K562 treated with DMSO at 1 percent for 24 hours (cell line): ENCODE data around the gene TAF9. TPM values are rescaled to one million over a fixed set of nuclear protein-coding genes. Genes with fewer than 3 reads are reported as not detected.

Experiments used
- total RNA-seq: library from RNA; unstranded; fragments of 300-600 nt; gene quantifications from 2 replicates; pipeline ENCODE4 v1.2.3, GENCODE V29; 2022; ENCODE audit warnings: low read depth; ENCODE audit not compliant: insufficient read depth

The TAF9 gene
- 77.3 and 85.9 TPM in 2 replicates for total RNA-seq

DNA sequence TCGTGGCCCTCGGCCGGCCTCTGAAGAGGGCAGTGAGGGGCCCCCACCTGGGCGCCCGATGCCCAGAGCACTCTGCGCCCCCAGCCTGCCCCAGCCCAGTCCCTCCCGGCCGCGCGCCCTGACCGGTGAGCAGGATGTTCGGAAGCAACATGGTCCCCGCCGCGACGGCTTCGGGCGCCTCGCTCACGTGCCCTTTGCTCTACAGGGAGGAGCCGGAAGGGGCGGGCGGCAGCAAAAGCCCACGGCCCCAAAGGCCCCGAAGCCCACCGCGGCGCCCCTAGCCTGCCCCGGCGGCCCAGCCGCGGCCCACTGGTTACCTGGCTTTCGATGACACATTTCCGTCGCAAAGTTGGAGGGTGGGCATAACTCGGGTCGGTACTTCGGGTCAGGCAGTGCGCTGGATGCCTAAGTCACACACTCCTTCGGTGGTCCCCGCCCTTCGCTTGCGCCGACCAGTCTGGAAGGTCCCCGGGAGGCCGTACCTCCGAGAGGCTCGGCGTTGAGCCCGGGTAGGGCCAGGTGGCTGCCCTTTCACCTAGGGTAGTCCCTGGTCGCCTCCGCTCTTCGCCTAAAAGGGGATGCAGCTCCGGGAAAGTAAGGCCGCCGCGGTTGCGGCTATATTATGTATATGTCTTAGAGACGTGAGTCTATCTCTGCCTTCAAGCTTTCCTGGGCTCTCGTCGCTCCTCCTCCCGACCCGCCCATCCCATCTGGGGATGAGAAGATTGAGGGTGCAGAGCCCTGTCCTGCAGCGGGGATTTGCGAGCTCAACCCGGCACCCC lies at the start of gene TAF9, which contains the start of the genes AK6 and RAD17:
TAF9 (minus strand) TSS at position 181 of the 782 bp plus-strand sequence. CDS start 3,783 bp downstream, outside the sequence.
AK6 (minus strand) TSS at position 181 of the 782 bp plus-strand sequence; CDS start at position 151, 30 bp downstream.
RAD17 (plus strand) TSS at position 479 of the 782 bp plus-strand sequence. CDS start 2,391 bp downstream, outside the sequence.

GRCh38 chr5:69414885-69415583 lies 45.7 kb upstream of the TAF9 start, which contains the start of gene MARVELD2:
MARVELD2 (plus strand) TSS chr5:69415116; CDS start chr5:69419386, 4,270 bp downstream.

Other genes with a start within 250 kb of the TAF9 start
- 128 and 161 TPM in 2 replicates for gene CCNB1, start 202.4 kb downstream of the TAF9 start, total RNA-seq
- 70.6 and 72.5 TPM in 2 replicates for gene CENPH, start 179.9 kb downstream of the TAF9 start, total RNA-seq
- 22.8 and 31.3 TPM in 2 replicates for gene CDK7, start 134.6 kb downstream of the TAF9 start, total RNA-seq
- gene CCDC125, start 36.7 kb downstream of the TAF9 start, total RNA-seq: 4.4 and 4.9 TPM in 2 replicates
- gene AK6, start within 50 bp of the TAF9 start, total RNA-seq: 25.5 and 30.9 TPM in 2 replicates
- gene RAD17, start 298 bp upstream of the TAF9 start, total RNA-seq: 15.0 and 15.6 TPM in 2 replicates
- 0.08 TPM in 1 of 2 replicates, not detected in the other for gene MARVELD2, start 45.6 kb upstream of the TAF9 start, total RNA-seq
- not detected in 2 replicates for gene OCLN, start 123.3 kb upstream of the TAF9 start, total RNA-seq
- gene GTF2H2C, start 190.7 kb upstream of the TAF9 start, total RNA-seq: 21.8 and 23.0 TPM in 2 replicates